Measurements from ENCODE around the gene NLRP9. TPM values are rescaled to one million over a fixed set of nuclear protein-coding genes. Genes with fewer than 3 reads are reported as not detected.

Gene NLRP9
- total and polyA plus RNA-seq, 2 of the 8 experiments (the other 6 are each of a cell fraction or from before 2014, with no cell fraction given) = not detected

- TF ChIP-seq ATF2 (IDR thresholded peaks at IDR 0.05; ENCODE audit: low read length) = no peak
- no peak for TF ChIP-seq GTF2F1 (IDR thresholded peaks at IDR 0.05; ENCODE audit: borderline replicate concordance, low read depth, low read length)
These were observed 76.4 kb downstream of the NLRP9 start (continued) for GRCh38 chr19:55661826-55662225.

All from H1 (cell line).